Transverse colon (tissue), 4 donors: ENCODE data around the gene LHX3. TPM values are rescaled to one million over a fixed set of nuclear protein-coding genes. Genes with fewer than 3 reads are reported as not detected.

Experiments
- DNase-seq: peaks from one replicate; pipeline ENCODE4 v3.0.0-alpha.2; 2019
- H3K27ac ChIP-seq, 4 donors: fragments of 200-600 bp; sonication (generic); 2 replicates each; pipeline ENCODE4 v1.5.1; 2016 to 2018; ENCODE audit warnings: inconsistent platforms in 4 of 4
- H3K27me3 ChIP-seq: fragments of 200-600 bp; sonication (generic); 2 replicates; pipeline ENCODE4 v1.5.1; 2017; ENCODE audit warnings: inconsistent platforms
- H3K36me3 ChIP-seq, 4 donors: fragments of 200-600 bp; sonication (generic); 2 replicates each; pipeline ENCODE4 v1.5.1; 2017 to 2019; ENCODE audit warnings: inconsistent platforms in 4 of 4
- H3K4me1 ChIP-seq, 4 donors: fragments of 200-600 bp; sonication (generic); 2 replicates each; pipeline ENCODE4 v1.5.1; 2017 to 2020; ENCODE audit warnings: inconsistent platforms in 4 of 4
- H3K4me3 ChIP-seq, 4 donors: fragments of 200-600 bp; sonication (generic); 1 replicate in 1 of 4; 2 replicates in 3 of 4; pipeline versions ENCODE4 v1.5.1 to v1.6.1; 2017 to 2019; ENCODE audit warnings: inconsistent platforms in 4 of 4
- H3K9me3 ChIP-seq, 2 donors: fragments of 200-600 bp; sonication (generic); 2 replicates each; pipeline ENCODE4 v1.5.1; 2017 to 2019; ENCODE audit warnings: inconsistent platforms in 2 of 2
- CTCF ChIP-seq, 5 experiments: fragments of 200-600 bp in 3 of 5; fragments of 450-650 bp in 2 of 5; sonication (generic) in 3 of 5; IDR thresholded peaks; 1 replicate in 2 of 5; 2 replicates in 3 of 5; pipeline ENCODE4 v1.5.1; 2016 to 2017; ENCODE audit warnings: antibody characterized with exemption in 5 of 5, inconsistent platforms in 3 of 5, mild to moderate bottlenecking in 2 of 5, moderate library complexity in 1 of 5
- EP300 ChIP-seq: sonication (generic); formaldehyde crosslinking; IDR thresholded peaks from one replicate; pipeline ENCODE4 v1.6.1; 2017; ENCODE audit warnings: antibody characterized with exemption, low read depth
- POLR2A ChIP-seq: fragments of 450-650 bp; IDR thresholded peaks from one replicate; pipeline ENCODE4 v1.6.1; 2016; ENCODE audit warnings: antibody characterized with exemption, mild to moderate bottlenecking, moderate library complexity
- POLR2AphosphoS5 ChIP-seq, 3 donors: sonication (generic); formaldehyde crosslinking; IDR thresholded peaks; one replicate each; pipeline ENCODE4 v1.6.1; 2016; ENCODE audit warnings: antibody characterized with exemption in 3 of 3
- WGBS, 2 donors: methylation state at CpG; one replicate each; pipeline ENCODE4 v1.1.5; 2018; ENCODE audit warnings: low coverage in 1 of 2; 5-methylcytosine and 5-hydroxymethylcytosine counted together
- in situ Hi-C, 4 donors: fragments of 200-750 bp; cut with MboI; loops; one replicate each; pipeline versions ENCODE4 v1.15.0 to v1.15.1; 2017; ENCODE audit warnings: low sequenced_read_pairs in 3 of 4, low pct_ligation_motif_present in 1 of 4, low pct_unique_long_range_greater_than_20kb in 1 of 4
- intact Hi-C: fragments of 100-400 bp; cut with DNase I; formaldehyde crosslinking; loops from one replicate; pipeline ENCODE4 v1.15.1; 2023; ENCODE audit warnings: low total_unique reads
- total RNA-seq, 4 donors: library from RNA; depleted of rRNA; stranded (reverse); fragments of >200 nt; gene quantifications; one replicate each; pipeline ENCODE4 v1.1.0, GENCODE V29; 2016

LHX3 gene
- total RNA-seq, 4 donors from 2014 or later = not detected

GRCh38 chr9:136147038-136147889, 57.7 kb downstream of the LHX3 start:
- intact Hi-C loops (no loop called here), in situ Hi-C loops (no loop called here)
- Histone ChIP-seq H3K9me3 (no peaks in the 10 kb centered on the region), H3K27ac (no peak overlapping the region), H3K4me1 (no peaks in the 10 kb centered on the region), H3K4me3 (no peak overlapping the region), H3K36me3 (no peaks in the 10 kb centered on the region), H3K27me3 (peaks cover 65% of the 10 kb centered on the region)
- no peak for DNase-seq
- WGBS, 2 donors = 50 to 62% methylated on average over 2 to 17 of the region's 22 CpGs
- no peak for TF ChIP-seq POLR2AphosphoS5 (IDR thresholded peaks at IDR 0.05)
- TF ChIP-seq EP300 = no peak
- TF ChIP-seq CTCF (IDR thresholded peaks at IDR 0.05) = no peak
- no peak for TF ChIP-seq POLR2A

Other genes with a start within 250 kb of the LHX3 start
- gene UBAC1, start 243.8 kb downstream of the LHX3 start, total RNA-seq = 10 to 100 TPM; 42.6 to 91.9 (median 62.9) TPM
- 10 to 100 TPM; 22.2 to 64.3 (median 26.5) TPM for gene NACC2, start 109.8 kb downstream of the LHX3 start, total RNA-seq
- gene TMEM250, start 86.3 kb downstream of the LHX3 start, total RNA-seq = 100 to 1,000 TPM in 2 of 4 donors, 10 to 100 TPM in 2; 50.3 to 187 (median 86.6) TPM
- gene QSOX2, start 40.7 kb upstream of the LHX3 start, total RNA-seq = 10 to 100 TPM in 1 of 4 donors, 1 to 10 TPM in 3; 3.7 to 18.1 (median 4.8) TPM
- 1 to 10 TPM in 1 of 4 donors, under 1 TPM in 2, not detected in 1; 0.40 to 1.1 (median 0.41) TPM for gene CCDC187, start 99.0 kb upstream of the LHX3 start, total RNA-seq
- gene GPSM1, start 122.4 kb upstream of the LHX3 start, total RNA-seq = 1 to 10 TPM; 2.3 to 8.6 (median 7.0) TPM
- gene DNLZ, start 158.6 kb upstream of the LHX3 start, total RNA-seq = 10 to 100 TPM in 2 of 4 donors, 1 to 10 TPM in 2; 6.7 to 17.3 (median 10.4) TPM
- 1 to 10 TPM; 1.1 to 5.6 (median 2.0) TPM for gene CARD9, start 168.5 kb upstream of the LHX3 start, total RNA-seq
- gene SNAPC4, start 195.0 kb upstream of the LHX3 start, total RNA-seq = 10 to 100 TPM in 2 of 4 donors, 1 to 10 TPM in 2; 6.0 to 14.5 (median 10.1) TPM
- 10 to 100 TPM; 23.6 to 74.6 (median 40.9) TPM for gene ENTR1, start 205.5 kb upstream of the LHX3 start, total RNA-seq
- gene PMPCA, start 205.5 kb upstream of the LHX3 start, total RNA-seq = 10 to 100 TPM; 24.3 to 61.3 (median 45.8) TPM
- gene INPP5E, start 234.7 kb upstream of the LHX3 start, total RNA-seq = 10 to 100 TPM; 12.5 to 57.5 (median 18.3) TPM